IMR-90 (cell line): ENCODE results near the gene JPT2. TPM values are rescaled to one million over a fixed set of nuclear protein-coding genes. Genes with fewer than 3 reads are reported as not detected.

Experiments used
- ATAC-seq: fragments of 200-7000 bp; cut with Tn5 transposase; 2 replicates; pipeline ENCODE4 v1.9.1; 2020; ENCODE audit warnings: low read depth, mild to moderate bottlenecking, moderate library complexity
- BruUV-seq: library from RNA; stranded (reverse); fragments of 400-500 nt; replicated peaks from 2 replicates; lab custom pipeline; 2021; lab: Mats Ljungman, UMichigan
- CTCF ChIA-PET: fragments of 300-600 bp; formaldehyde crosslinking; extraction: SDS; loops from one replicate; lab custom pipeline; 2021; ENCODE audit warnings: antibody characterized with exemption; lab: Yijun Ruan, JAX
- POLR2A ChIA-PET: fragments of 300-600 bp; sonication (Branson Sonifier 250); formaldehyde crosslinking; loops from one replicate; lab custom pipeline; 2022; ENCODE audit warnings: antibody characterized with exemption; ENCODE audit not compliant: unreplicated experiment; lab: Charles Lee
- DNase-seq: peaks from one replicate; pipeline ENCODE4 v3.0.0; 2013
- H2AFZ ChIP-seq: replicated peaks from 2 replicates; pipeline ENCODE3; 2013; ENCODE audit warnings: low read length, mild to moderate bottlenecking; ENCODE audit not compliant: poor library complexity
- H2AK5ac ChIP-seq: 2 replicates; pipeline ENCODE4 v1.6.1; 2013; ENCODE audit warnings: low read depth, low read length, inconsistent platforms
- H2AK9ac ChIP-seq: replicated peaks from 2 replicates; pipeline ENCODE3; 2013; ENCODE audit warnings: mild to moderate bottlenecking, low read depth, low read length, moderate library complexity; ENCODE audit not compliant: poor library complexity
- H2BK120ac ChIP-seq: 2 replicates; pipeline ENCODE4 v1.6.1; 2013; ENCODE audit warnings: low read depth, low read length, inconsistent platforms
- H2BK15ac ChIP-seq: 3 replicates; pipeline ENCODE4 v1.6.1; 2013; ENCODE audit warnings: low read depth, low read length, inconsistent platforms
- H2BK20ac ChIP-seq: 2 replicates; pipeline ENCODE4 v1.6.1; 2013; ENCODE audit warnings: low read depth, mild to moderate bottlenecking, inconsistent platforms, low read length, moderate library complexity
- H2BK5ac ChIP-seq: 2 replicates; pipeline ENCODE4 v1.6.1; 2013; ENCODE audit warnings: mild to moderate bottlenecking, low read depth, low read length, inconsistent platforms; ENCODE audit not compliant: poor library complexity, severe bottlenecking
- H3K14ac ChIP-seq: replicated peaks from 2 replicates; pipeline ENCODE4 v1.6.1; 2013; ENCODE audit warnings: low read depth, low read length, inconsistent platforms
- H3K18ac ChIP-seq: 2 replicates; pipeline ENCODE4 v1.6.1; 2013; ENCODE audit warnings: low read depth, low read length, control low read depth
- H3K23ac ChIP-seq: 2 replicates; pipeline ENCODE4 v1.6.1; 2013; ENCODE audit warnings: low read depth, low read length, inconsistent platforms
- H3K27ac ChIP-seq: 2 replicates; pipeline ENCODE4 v1.5.1; 2013; ENCODE audit warnings: mild to moderate bottlenecking, control low read depth, low read length; ENCODE audit not compliant: insufficient read depth
- H3K27me3 ChIP-seq: 2 replicates; pipeline ENCODE4 v1.6.1; 2013; ENCODE audit warnings: low read length; ENCODE audit not compliant: control insufficient read depth, insufficient read depth
- H3K36me3 ChIP-seq: 2 replicates; pipeline ENCODE4 v1.6.1; 2013; ENCODE audit warnings: low read length, mixed read lengths; ENCODE audit not compliant: control insufficient read depth, insufficient read depth
- H3K4ac ChIP-seq: 2 replicates; pipeline ENCODE4 v1.6.1; 2013; ENCODE audit warnings: low read depth, low read length, inconsistent platforms
- H3K4me1 ChIP-seq: 2 replicates; pipeline ENCODE4 v1.6.1; 2013; ENCODE audit warnings: low read length, mixed read lengths; ENCODE audit not compliant: control insufficient read depth, insufficient read depth
- H3K4me2 ChIP-seq: 2 replicates; pipeline ENCODE4 v1.6.1; 2013; ENCODE audit warnings: low read depth, mild to moderate bottlenecking, control low read depth, low read length, moderate library complexity
- H3K4me3 ChIP-seq: 2 replicates; pipeline ENCODE4 v1.5.1; 2013; ENCODE audit warnings: low read depth, mild to moderate bottlenecking, control low read depth, low read length, moderate library complexity; ENCODE audit not compliant: insufficient read depth
- H3K56ac ChIP-seq: 2 replicates; pipeline ENCODE4 v1.6.1; 2013; ENCODE audit warnings: low read length, inconsistent platforms; ENCODE audit not compliant: insufficient read depth; ENCODE audit errors: extremely low read depth
- H3K79me1 ChIP-seq, 2 experiments: 2 replicates each; pipeline ENCODE4 v1.6.1; 2013; ENCODE audit warnings: low read length in 2 of 2, inconsistent platforms in 1 of 2, low read depth in 1 of 2
- H3K9ac ChIP-seq: 2 replicates; pipeline ENCODE4 v1.6.1; 2013; ENCODE audit warnings: low read depth, low read length, control low read depth
- H3K9me1 ChIP-seq: 2 replicates; pipeline ENCODE4 v1.6.1; 2013; ENCODE audit warnings: low read length, inconsistent platforms; ENCODE audit not compliant: insufficient read depth
- H3K9me3 ChIP-seq: 2 replicates; pipeline ENCODE4 v1.6.1; 2013; ENCODE audit warnings: low read length; ENCODE audit not compliant: control insufficient read depth, insufficient read depth
- H4K20me1 ChIP-seq: 2 replicates; pipeline ENCODE4 v1.6.1; 2013; ENCODE audit warnings: low read length, inconsistent platforms; ENCODE audit not compliant: insufficient read depth
- H4K5ac ChIP-seq: 2 replicates; pipeline ENCODE4 v1.6.1; 2013; ENCODE audit warnings: mild to moderate bottlenecking, low read depth, low read length, control low read depth
- H4K8ac ChIP-seq, 2 experiments: 2 replicates each; pipeline ENCODE4 v1.6.1; 2013; ENCODE audit warnings: low read depth in 2 of 2, low read length in 2 of 2, control low read depth in 1 of 2, inconsistent platforms in 1 of 2
- H4K91ac ChIP-seq: 2 replicates; pipeline ENCODE4 v1.6.1; 2013; ENCODE audit warnings: low read depth, low read length, inconsistent platforms; ENCODE audit not compliant: insufficient read depth
- BHLHE40 ChIP-seq: fragments of 150-350 bp; IDR thresholded peaks from 2 replicates; pipeline ENCODE4 v1.6.1; 2016; ENCODE audit warnings: mild to moderate bottlenecking, low read depth, low read length
- CHD1 ChIP-seq: IDR thresholded peaks from 2 replicates; pipeline ENCODE4 v1.6.1; 2012; ENCODE audit warnings: low read depth, low read length, improper control_type of control experiment
- CTCF ChIP-seq: conservative IDR thresholded peaks from 2 replicates; pipeline ENCODE4 v1.5.1; 2012; ENCODE audit warnings: mild to moderate bottlenecking, low read depth, low read length, improper control_type of control experiment
- ELK1 ChIP-seq: fragments of 150-350 bp; IDR thresholded peaks from 2 replicates; pipeline ENCODE4 v1.6.1; 2016; ENCODE audit warnings: low read depth, mild to moderate bottlenecking, low read length, moderate library complexity, borderline replicate concordance
- FOS ChIP-seq: fragments of 150-350 bp; IDR thresholded peaks from 2 replicates; pipeline ENCODE4 v1.6.1; 2016; ENCODE audit warnings: low read depth, low read length
- MAFK ChIP-seq: IDR thresholded peaks from 2 replicates; pipeline ENCODE4 v1.6.1; 2012; ENCODE audit warnings: low read depth, low read length, improper control_type of control experiment
- MXI1 ChIP-seq: IDR thresholded peaks from 2 replicates; pipeline ENCODE4 v1.6.1; 2012; ENCODE audit warnings: low read depth, mild to moderate bottlenecking, low read length, moderate library complexity, borderline replicate concordance
- NFE2L2 ChIP-seq: fragments of 150-350 bp; IDR thresholded peaks from 2 replicates; pipeline ENCODE4 v1.6.1; 2016; ENCODE audit warnings: low read depth, mild to moderate bottlenecking, low read length
- POLR2A ChIP-seq: IDR thresholded peaks from 2 replicates; pipeline ENCODE4 v1.6.1; 2012; ENCODE audit warnings: mild to moderate bottlenecking, low read depth, low read length
- RAD21 ChIP-seq: IDR thresholded peaks from 2 replicates; pipeline ENCODE4 v1.6.1; 2012; ENCODE audit warnings: low read length, improper control_type of control experiment
- RCOR1 ChIP-seq: IDR thresholded peaks from 2 replicates; pipeline ENCODE4 v1.6.1; 2012; ENCODE audit warnings: mild to moderate bottlenecking, low read length, improper control_type of control experiment; ENCODE audit not compliant: insufficient replicate concordance
- RFX5 ChIP-seq: IDR thresholded peaks from 2 replicates; pipeline ENCODE4 v1.8.0; 2012; ENCODE audit warnings: low read depth, mild to moderate bottlenecking, low read length, moderate library complexity
- SMC3 ChIP-seq: fragments of 150-350 bp; IDR thresholded peaks from 2 replicates; pipeline ENCODE4 v1.6.1; 2016; ENCODE audit warnings: low read depth, mild to moderate bottlenecking, antibody characterized with exemption, low read length, moderate library complexity
- USF2 ChIP-seq: fragments of 150-350 bp; IDR thresholded peaks from 2 replicates; pipeline ENCODE4 v1.6.1; 2017; ENCODE audit warnings: mild to moderate bottlenecking, antibody characterized with exemption, low read length, low read depth
- WGBS, 2 experiments: methylation state at CpG; one replicate each; pipeline versions ENCODE4 v1.1.5 to v1.1.7; 2013; ENCODE audit warnings: missing lambda C conversion rate in 2 of 2; ENCODE audit not compliant: insufficient read length in 1 of 2; ENCODE audit errors: extremely low coverage in 2 of 2; 5-methylcytosine and 5-hydroxymethylcytosine counted together
- dilution Hi-C: fragments of 300-500 bp; cut with HindIII; formaldehyde crosslinking; loops from one replicate; pipeline ENCODE4 v1.14.3; 2018; ENCODE audit warnings: low sequenced_read_pairs; ENCODE audit not compliant: unreplicated experiment
- in situ Hi-C: fragments of 300-500 bp; cut with MboI; formaldehyde crosslinking; loops from 3 replicates; pipeline ENCODE4 v1.14.3; 2019; ENCODE audit warnings: low sequenced_read_pairs, inconsistent platforms, mixed read lengths
- intact Hi-C: fragments of 100-400 bp; cut with micrococcal nuclease; formaldehyde crosslinking; loops from 2 replicates; pipeline ENCODE4 v1.10.0; 2022
- polyA plus RNA-seq, 3 experiments: library from polyadenylated mRNA; depleted of rRNA; stranded (reverse); fragments of >200 nt; gene quantifications; 2 replicates each; pipeline ENCODE4 v1.2.3, GENCODE V29; 2012; ENCODE audit warnings: low replicate concordance in 1 of 3
- total RNA-seq: library from RNA; depleted of rRNA; stranded (reverse); fragments of >200 nt; gene quantifications from 2 replicates; pipeline ENCODE4 v1.2.3, GENCODE V29; 2012

The JPT2 gene
- total and polyA plus RNA-seq, 2 of the 4 experiments (the other 2 are of a cell fraction): 40.0 to 41.5 TPM

- Histone ChIP-seq H3K79me1 (peaks cover 20 to 77% of the 10 kb centered on the region in 2 experiments), H3K9me3 (no peaks in the 10 kb centered on the region), H2BK15ac (no peak overlapping the region), H2BK20ac (no peak overlapping the region), H3K4me3 (no peak overlapping the region), H4K8ac (no peak overlapping the region), H3K4me1 (peaks cover 8% of the 10 kb centered on the region), H4K91ac (no peak overlapping the region), H2AK9ac (peak overlapping the region; percentile 50), H3K4me2 (no peak overlapping the region), H3K27ac (no peak overlapping the region), H2AK5ac (0 out of 2 replicates have a peak overlapping the region, but pooled peaks have one; percentile 9), H3K56ac (no peak overlapping the region), H3K9me1 (peaks cover 32% of the 10 kb centered on the region), H3K14ac (no peak overlapping the region), H3K36me3 (peaks cover 35% of the 10 kb centered on the region), H2AFZ (no peak overlapping the region), H4K5ac (no peak overlapping the region), H3K9ac (no peak overlapping the region), H3K18ac (no peak overlapping the region), H3K23ac (no peak overlapping the region), H3K4ac (no peak overlapping the region), H3K27me3 (no peaks in the 10 kb centered on the region), H2BK120ac (no peak overlapping the region), H2BK5ac (no peak overlapping the region), H4K20me1 (peaks cover 37% of the 10 kb centered on the region)
- WGBS, 2 experiments: no CpG with 5 or more reads among the region's 18 CpGs
- no peak for TF ChIP-seq RAD21
- TF ChIP-seq SMC3: no peak
- TF ChIP-seq MAFK: no peak
- TF ChIP-seq MXI1: no peak
- no peak for TF ChIP-seq NFE2L2
- no peak for TF ChIP-seq CHD1
- TF ChIP-seq RCOR1: no peak
- TF ChIP-seq POLR2A: no peak
- TF ChIP-seq BHLHE40: no peak
- TF ChIP-seq RFX5: no peak
- TF ChIP-seq CTCF: no peak
- no peak for TF ChIP-seq USF2
- TF ChIP-seq ELK1: no peak
- no peak for TF ChIP-seq FOS
- POLR2A ChIA-PET: no interaction called here
- BruUV-seq: no TSS peak
- no peak for ATAC-seq
- intact Hi-C loops: no loop called here
- in situ Hi-C loops: no loop called here
- CTCF ChIA-PET: no interaction called here
- dilution Hi-C loops: no loop called here
- DNase-seq: no peak
Measured at GRCh38 chr16:1677339-1677738, 740 bp upstream of the JPT2 start.
